ENCODE results near the gene CHORDC1. TPM values are rescaled to one million over a fixed set of nuclear protein-coding genes. Genes with fewer than 3 reads are reported as not detected.

Gene CHORDC1
- total RNA-seq, 2 donors from 2014 or later = 46.4 to 101 TPM

DNA sequence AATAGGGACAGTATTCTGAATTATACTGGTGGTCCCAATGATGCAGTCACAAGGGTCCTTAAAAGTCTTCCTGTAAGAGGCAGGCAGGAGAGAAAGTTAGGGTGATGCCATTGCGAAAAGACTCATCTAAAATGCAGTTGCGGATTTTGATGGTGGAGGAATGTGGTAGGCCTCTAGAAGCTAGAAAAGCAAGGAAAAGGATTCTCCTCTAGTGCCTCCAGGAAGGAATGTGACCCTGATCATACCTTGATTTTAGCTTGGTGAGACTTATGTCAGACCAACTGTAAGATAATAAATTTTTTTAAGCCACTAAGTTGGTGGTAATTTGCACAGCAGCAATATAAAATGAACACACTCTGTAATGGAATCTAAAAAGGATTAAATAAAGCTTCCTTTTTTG, 33.8 kb downstream of the CHORDC1 start:
- ATAC-seq (ENCODE audit: insufficient number of reproducible peaks, low FRiP score, low read depth) (no peak), DNase-seq (ENCODE audit: low spot score) (no peak)
- H3K27me3 ChIP-seq (replicated peaks; ENCODE audit: insufficient read depth) = no peaks in the 10 kb centered on the region

DNA sequence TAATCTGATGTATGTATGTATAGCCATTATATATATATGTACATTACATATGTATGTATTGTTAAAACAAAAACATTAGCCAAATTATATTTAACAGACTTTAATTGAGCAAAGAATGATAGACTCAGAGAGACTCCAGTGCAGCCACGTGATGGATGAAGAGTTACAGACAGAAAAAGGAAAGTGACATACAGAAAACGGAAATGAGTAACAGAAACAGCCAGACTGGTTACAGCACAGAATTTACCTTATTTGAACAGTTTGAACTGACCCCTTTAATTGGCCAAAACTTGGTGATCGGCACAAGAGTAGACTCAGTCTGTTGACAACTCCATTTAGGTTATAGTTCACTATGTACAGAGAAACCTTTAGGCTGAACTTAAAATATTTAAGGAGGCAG, 35.0 kb downstream of the CHORDC1 start:
- no peaks in the 10 kb centered on the region for H3K9me3 ChIP-seq
- H3K27me3 ChIP-seq (replicated peaks; ENCODE audit: insufficient read depth) = no peaks in the 10 kb centered on the region
- H3K27ac ChIP-seq = no peak overlapping the region
- TF ChIP-seq, protein P1, sequence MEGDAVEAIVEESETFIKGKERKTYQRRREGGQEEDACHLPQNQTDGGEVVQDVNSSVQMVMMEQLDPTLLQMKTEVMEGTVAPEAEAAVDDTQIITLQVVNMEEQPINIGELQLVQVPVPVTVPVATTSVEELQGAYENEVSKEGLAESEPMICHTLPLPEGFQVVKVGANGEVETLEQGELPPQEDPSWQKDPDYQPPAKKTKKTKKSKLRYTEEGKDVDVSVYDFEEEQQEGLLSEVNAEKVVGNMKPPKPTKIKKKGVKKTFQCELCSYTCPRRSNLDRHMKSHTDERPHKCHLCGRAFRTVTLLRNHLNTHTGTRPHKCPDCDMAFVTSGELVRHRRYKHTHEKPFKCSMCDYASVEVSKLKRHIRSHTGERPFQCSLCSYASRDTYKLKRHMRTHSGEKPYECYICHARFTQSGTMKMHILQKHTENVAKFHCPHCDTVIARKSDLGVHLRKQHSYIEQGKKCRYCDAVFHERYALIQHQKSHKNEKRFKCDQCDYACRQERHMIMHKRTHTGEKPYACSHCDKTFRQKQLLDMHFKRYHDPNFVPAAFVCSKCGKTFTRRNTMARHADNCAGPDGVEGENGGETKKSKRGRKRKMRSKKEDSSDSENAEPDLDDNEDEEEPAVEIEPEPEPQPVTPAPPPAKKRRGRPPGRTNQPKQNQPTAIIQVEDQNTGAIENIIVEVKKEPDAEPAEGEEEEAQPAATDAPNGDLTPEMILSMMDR (IDR thresholded peaks at IDR 0.05) = no peak
- H3K36me3 ChIP-seq = no peaks in the 10 kb centered on the region
- no peak for DNase-seq (ENCODE audit: low spot score)
- H3K4me1 ChIP-seq (ENCODE audit: control insufficient read depth in 1 of 2, low read depth in 2 of 2) = no peaks in the 10 kb centered on the region
- no peak overlapping the region for H3K4me3 ChIP-seq
- no peak for ATAC-seq (ENCODE audit: insufficient number of reproducible peaks, low FRiP score, low read depth)

More for the DNA sequence above, 33.8 kb downstream of the CHORDC1 start:
- H3K4me1 ChIP-seq (ENCODE audit: control insufficient read depth in 1 of 2, low read depth in 2 of 2) = no peaks in the 10 kb centered on the region
- H3K4me3 ChIP-seq = no peak overlapping the region
- H3K9me3 ChIP-seq = no peaks in the 10 kb centered on the region
- TF ChIP-seq, protein P1 (IDR thresholded peaks at IDR 0.05) = no peak
- H3K36me3 ChIP-seq = no peaks in the 10 kb centered on the region
- no peak overlapping the region for H3K27ac ChIP-seq

DNA sequence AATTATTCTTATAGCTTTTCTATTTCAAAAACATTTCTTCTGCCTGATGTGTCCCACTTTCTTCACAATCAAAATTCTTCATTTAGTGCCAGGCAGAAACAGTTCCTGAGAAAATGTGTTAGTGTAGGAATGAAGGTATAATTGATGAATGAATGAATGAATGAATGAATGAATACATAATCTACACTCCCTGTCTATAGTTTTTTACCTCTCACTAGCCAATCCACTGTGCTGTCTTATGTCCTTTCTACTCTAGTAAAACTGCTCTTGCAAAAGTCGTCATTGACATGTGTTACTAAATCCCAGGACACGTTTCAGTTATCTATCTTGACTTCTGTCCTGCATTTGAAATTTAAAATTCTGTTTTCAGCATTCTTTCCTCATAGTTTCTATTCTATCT, 42.9 kb downstream of the CHORDC1 start:
- H3K27me3 ChIP-seq (replicated peaks; ENCODE audit: insufficient read depth) = no peaks in the 10 kb centered on the region
- no peak for ATAC-seq (ENCODE audit: insufficient number of reproducible peaks, low FRiP score, low read depth)

DNA sequence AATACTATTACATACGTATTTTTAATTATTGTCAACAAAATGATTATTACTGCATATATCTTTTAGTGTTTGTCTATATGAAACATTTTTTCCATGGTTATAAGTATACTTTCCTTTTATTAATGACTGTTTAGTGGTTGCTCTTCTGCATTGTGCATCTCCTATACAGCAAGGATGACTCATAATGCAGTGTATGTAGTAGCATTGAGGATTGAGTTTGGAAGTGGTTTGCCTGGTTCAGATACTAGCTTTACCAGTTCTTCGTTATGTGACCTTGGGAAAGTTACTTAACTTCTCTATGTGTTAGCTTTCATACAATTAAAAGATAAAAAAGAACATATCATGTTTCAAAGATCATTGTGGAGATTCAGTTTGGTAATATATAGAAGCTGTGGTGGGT, 44.1 kb downstream of the CHORDC1 start:
- no peak overlapping the region for H3K4me3 ChIP-seq
- no peaks in the 10 kb centered on the region for H3K9me3 ChIP-seq
- no peak for ATAC-seq (ENCODE audit: insufficient number of reproducible peaks, low FRiP score, low read depth)
- H3K36me3 ChIP-seq = no peaks in the 10 kb centered on the region
- no peak for DNase-seq (ENCODE audit: low spot score)
- H3K4me1 ChIP-seq (ENCODE audit: control insufficient read depth in 1 of 2, low read depth in 2 of 2) = no peaks in the 10 kb centered on the region
- H3K27ac ChIP-seq = no peak overlapping the region
- H3K27me3 ChIP-seq (replicated peaks; ENCODE audit: insufficient read depth) = no peaks in the 10 kb centered on the region
- TF ChIP-seq, protein P1 (IDR thresholded peaks at IDR 0.05) = no peak

More for the DNA sequence above, 42.9 kb downstream of the CHORDC1 start:
- TF ChIP-seq, protein P1 (IDR thresholded peaks at IDR 0.05) = no peak
- no peaks in the 10 kb centered on the region for H3K36me3 ChIP-seq
- DNase-seq (ENCODE audit: low spot score) = no peak
- H3K4me3 ChIP-seq = no peak overlapping the region
- H3K4me1 ChIP-seq (ENCODE audit: control insufficient read depth in 1 of 2, low read depth in 2 of 2) = no peaks in the 10 kb centered on the region
- H3K27ac ChIP-seq = no peak overlapping the region
- no peaks in the 10 kb centered on the region for H3K9me3 ChIP-seq

DNA sequence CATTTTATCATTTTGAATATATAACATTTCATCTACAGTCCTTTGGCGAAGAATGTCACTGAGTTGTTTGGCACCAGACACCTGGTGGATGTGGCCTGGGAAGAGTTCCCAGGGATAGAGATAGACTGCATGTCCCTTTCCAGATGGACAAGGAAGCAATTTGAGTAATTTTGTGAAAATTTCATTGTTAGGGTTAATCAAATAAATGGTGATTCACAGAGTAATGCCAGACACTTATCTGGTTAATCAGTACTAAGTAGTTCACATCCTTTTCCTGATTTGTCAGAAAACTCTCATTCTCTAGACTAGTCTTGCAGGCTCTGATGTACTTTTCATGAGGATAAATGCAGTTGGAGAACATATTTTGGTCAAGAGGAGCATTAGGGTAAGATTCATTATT, 46.8 kb downstream of the CHORDC1 start:
- Histone ChIP-seq H3K36me3 (no peaks in the 10 kb centered on the region), H3K27ac (no peak overlapping the region), H3K4me1 (ENCODE audit: control insufficient read depth in 1 of 2, low read depth in 2 of 2) (no peaks in the 10 kb centered on the region), H3K4me3 (no peak overlapping the region), H3K27me3 (replicated peaks; ENCODE audit: insufficient read depth) (no peaks in the 10 kb centered on the region), H3K9me3 (no peaks in the 10 kb centered on the region)
- ATAC-seq (ENCODE audit: insufficient number of reproducible peaks, low FRiP score, low read depth) (no peak), DNase-seq (ENCODE audit: low spot score) (no peak)
- TF ChIP-seq, protein P1 (IDR thresholded peaks at IDR 0.05) = no peak
